ENCODE measurements around the gene TGFBR2. TPM values are rescaled to one million over a fixed set of nuclear protein-coding genes. Genes with fewer than 3 reads are reported as not detected.

Gene TGFBR2
- total RNA-seq, 3 donors from 2014 or later = 205 to 281 (median 243) TPM

DNA sequence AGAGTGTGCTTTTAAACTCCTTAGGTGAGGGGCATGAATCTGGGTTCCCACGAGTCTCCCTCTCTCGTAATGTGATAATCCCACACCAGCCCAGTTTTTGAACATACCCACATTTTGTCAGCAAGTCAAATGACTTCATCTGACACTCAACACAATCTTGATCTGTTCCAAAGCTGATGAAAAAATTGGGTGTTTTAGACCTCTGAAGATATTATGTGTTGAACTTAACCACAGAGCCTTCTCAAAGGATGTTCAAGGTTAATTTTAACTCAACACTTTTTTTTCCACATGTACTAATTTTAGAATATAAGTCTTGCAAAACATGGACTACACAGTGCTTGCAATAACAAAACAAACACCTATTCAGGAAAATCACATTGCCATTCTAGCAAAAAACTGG is 123.1 kb downstream of the TGFBR2 start:
- H3K36me3 ChIP-seq = no peaks in the 10 kb centered on the region
- no peak overlapping the region for H3K27ac ChIP-seq
- no peak for TF ChIP-seq POLR2A (IDR thresholded peaks at IDR 0.05)
- TF ChIP-seq CTCF (IDR thresholded peaks at IDR 0.05) = no peak
- TF ChIP-seq POLR2AphosphoS5 (IDR thresholded peaks at IDR 0.05) = no peak
- H3K27me3 ChIP-seq = no peaks in the 10 kb centered on the region
- H3K4me1 ChIP-seq = no peaks in the 10 kb centered on the region
- DNase-seq (ENCODE audit: low spot score in 2 of 2) = no peak
- intact Hi-C loops (cut with DNase I; ENCODE audit: low total_unique reads) = no loop called here
- no peaks in the 10 kb centered on the region for H3K9me3 ChIP-seq
- H3K4me3 ChIP-seq = no peak overlapping the region

GRCh38 chr3:30729936-30730335 is 123.5 kb downstream of the TGFBR2 start:
- no peak for DNase-seq (ENCODE audit: low spot score in 2 of 2)
- Histone ChIP-seq H3K36me3 (no peaks in the 10 kb centered on the region), H3K9me3 (no peaks in the 10 kb centered on the region), H3K27ac (no peak overlapping the region), H3K4me1 (no peaks in the 10 kb centered on the region), H3K4me3 (no peak overlapping the region), H3K27me3 (no peaks in the 10 kb centered on the region)
- no peak for TF ChIP-seq CTCF (IDR thresholded peaks at IDR 0.05)
- TF ChIP-seq POLR2A (IDR thresholded peaks at IDR 0.05) = no peak
- TF ChIP-seq POLR2AphosphoS5 (IDR thresholded peaks at IDR 0.05) = no peak
- intact Hi-C loops (cut with DNase I; ENCODE audit: low total_unique reads) = no loop called here

DNA sequence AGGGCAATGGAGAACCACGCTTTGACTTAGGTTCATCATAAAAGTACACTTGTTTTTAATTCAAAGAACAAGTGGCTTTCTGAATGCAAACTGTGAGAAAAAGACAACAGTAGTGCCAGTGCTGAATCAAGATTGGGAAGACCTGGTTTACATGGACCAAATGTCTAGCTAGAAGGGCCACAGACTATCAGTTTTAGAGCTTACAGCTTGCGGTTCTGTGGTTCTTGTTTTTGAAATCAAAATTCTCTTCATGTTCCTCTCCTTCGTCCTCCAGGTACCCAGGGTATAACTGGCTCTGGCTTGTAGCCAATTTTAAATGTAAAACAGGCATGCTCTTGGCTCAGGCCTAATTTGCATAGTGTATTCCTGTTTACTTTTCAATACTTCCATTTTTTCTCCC is 124.6 kb downstream of the TGFBR2 start:
- no peak for TF ChIP-seq POLR2AphosphoS5 (IDR thresholded peaks at IDR 0.05)
- TF ChIP-seq CTCF (IDR thresholded peaks at IDR 0.05) = no peak
- TF ChIP-seq POLR2A (IDR thresholded peaks at IDR 0.05) = no peak
- no peaks in the 10 kb centered on the region for H3K4me1 ChIP-seq

GRCh38 chr3:30733209-30733608 is 126.8 kb downstream of the TGFBR2 start:
- DNase-seq (ENCODE audit: low spot score in 2 of 2) = no peak
- no peak overlapping the region for H3K27ac ChIP-seq
- no peaks in the 10 kb centered on the region for H3K36me3 ChIP-seq
- no peak overlapping the region for H3K4me3 ChIP-seq
- TF ChIP-seq CTCF (IDR thresholded peaks at IDR 0.05) (no peak), POLR2A (IDR thresholded peaks at IDR 0.05) (no peak), POLR2AphosphoS5 (IDR thresholded peaks at IDR 0.05) (no peak)
- intact Hi-C loops (cut with DNase I; ENCODE audit: low total_unique reads) = no loop called here
- H3K4me1 ChIP-seq = no peaks in the 10 kb centered on the region
- H3K9me3 ChIP-seq = no peaks in the 10 kb centered on the region
- no peaks in the 10 kb centered on the region for H3K27me3 ChIP-seq

More for the DNA sequence above, 124.6 kb downstream of the TGFBR2 start:
- no peaks in the 10 kb centered on the region for H3K9me3 ChIP-seq
- intact Hi-C loops (cut with DNase I; ENCODE audit: low total_unique reads) = no loop called here
- no peak for DNase-seq (ENCODE audit: low spot score in 2 of 2)
- H3K4me3 ChIP-seq = no peak overlapping the region
- H3K36me3 ChIP-seq = no peaks in the 10 kb centered on the region
- no peak overlapping the region for H3K27ac ChIP-seq
- no peaks in the 10 kb centered on the region for H3K27me3 ChIP-seq

DNA sequence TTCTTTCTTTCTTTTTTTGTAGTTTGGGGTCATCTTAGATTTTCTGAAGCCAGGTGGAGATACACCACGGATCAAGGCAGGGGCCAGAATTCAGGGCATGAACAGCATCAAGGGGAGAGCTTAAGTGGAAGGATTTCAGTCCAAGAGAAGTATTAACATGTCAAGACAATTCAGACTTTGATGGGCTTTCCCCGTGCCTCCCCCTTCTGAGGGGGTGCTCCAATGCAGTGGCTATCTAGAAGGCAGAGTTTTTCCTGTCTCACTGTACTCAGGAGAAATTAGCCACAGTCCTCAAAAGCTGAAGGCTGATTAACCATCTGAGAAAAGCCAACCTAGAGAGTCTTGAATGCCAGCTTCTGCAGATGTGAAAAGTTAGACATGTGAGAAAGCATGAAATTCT is 127.3 kb downstream of the TGFBR2 start:
- no peaks in the 10 kb centered on the region for H3K36me3 ChIP-seq
- no peaks in the 10 kb centered on the region for H3K27me3 ChIP-seq
- TF ChIP-seq POLR2AphosphoS5 (IDR thresholded peaks at IDR 0.05) = no peak
- TF ChIP-seq POLR2A (IDR thresholded peaks at IDR 0.05) = no peak
- no peak for TF ChIP-seq CTCF (IDR thresholded peaks at IDR 0.05)
- no peaks in the 10 kb centered on the region for H3K9me3 ChIP-seq
- no peak for DNase-seq (ENCODE audit: low spot score in 2 of 2)
- no peaks in the 10 kb centered on the region for H3K4me1 ChIP-seq
- intact Hi-C loops (cut with DNase I; ENCODE audit: low total_unique reads) = no loop called here
- no peak overlapping the region for H3K27ac ChIP-seq
- H3K4me3 ChIP-seq = no peak overlapping the region
